Heart right ventricle (tissue), 16 donors: ENCODE results near the gene SLC25A34. TPM values are rescaled to one million over a fixed set of nuclear protein-coding genes. Genes with fewer than 3 reads are reported as not detected.

Source experiments
- ATAC-seq, 8 donors: fragments of 200-7000 bp; cut with Tn5 transposase; one replicate each; pipeline ENCODE4 v1.9.1; 2020; ENCODE audit warnings: mild to moderate bottlenecking in 8 of 8, moderate library complexity in 8 of 8, moderate number of reproducible peaks in 1 of 8
- DNase-seq, 2 donors: peaks; one replicate each; pipeline ENCODE4 v3.0.0-alpha.2; 2020
- H3K27ac ChIP-seq, 10 donors: fragments of 200-600 bp; sonication (generic) in 2 of 10; one replicate each; pipeline versions ENCODE4 v1.5.0 to v1.8.0; 2020 to 2022; ENCODE audit warnings: mild to moderate bottlenecking in 3 of 10
- H3K27me3 ChIP-seq, 7 donors: fragments of 200-600 bp; one replicate each; pipeline ENCODE4 v1.8.0; 2021 to 2022; ENCODE audit warnings: mild to moderate bottlenecking in 2 of 7
- H3K36me3 ChIP-seq, 9 donors: fragments of 200-600 bp; sonication (generic) in 1 of 9; one replicate each; pipeline versions ENCODE4 v1.5.0 to v1.8.0; 2020 to 2022; ENCODE audit warnings: mild to moderate bottlenecking in 2 of 9
- H3K4me1 ChIP-seq, 9 donors: fragments of 200-600 bp; sonication (generic) in 1 of 9; one replicate each; pipeline versions ENCODE4 v1.5.0 to v1.8.0; 2020 to 2022; ENCODE audit warnings: mild to moderate bottlenecking in 4 of 9
- H3K4me3 ChIP-seq, 10 donors: fragments of 200-600 bp; sonication (generic) in 2 of 10; one replicate each; pipeline versions ENCODE4 v1.5.0 to v1.8.0; 2020 to 2022; ENCODE audit warnings: mild to moderate bottlenecking in 7 of 10, moderate library complexity in 2 of 10
- H3K9me3 ChIP-seq, 11 donors: fragments of 200-600 bp in 10 of 11; sonication (generic) in 2 of 11; one replicate each; pipeline versions ENCODE4 v1.5.0 to v1.8.0; 2013 to 2022; ENCODE audit warnings: mild to moderate bottlenecking in 2 of 11, control low read depth in 1 of 11, moderate library complexity in 1 of 11
- CTCF ChIP-seq, 9 donors: fragments of 200-600 bp; sonication (generic) in 2 of 9; IDR thresholded peaks; one replicate each; pipeline versions ENCODE4 v1.5.0 to v1.8.0; 2021 to 2022; ENCODE audit warnings: antibody characterized with exemption in 9 of 9, mild to moderate bottlenecking in 5 of 9, moderate library complexity in 1 of 9
- WGBS, 2 donors: extraction: QIAGEN DNeasy Blood & Tissue Kit; methylation state at CpG; one replicate each; pipeline ENCODE4 v1.1.7; 2013; ENCODE audit warnings: inconsistent platforms in 1 of 2; 5-methylcytosine and 5-hydroxymethylcytosine counted together
- intact Hi-C, 10 donors: fragments of 100-400 bp; cut with DNase I; formaldehyde crosslinking; loops; one replicate each; pipeline versions ENCODE4 v1.11.1 to v1.14.2; 2022
- polyA plus RNA-seq, 2 donors: library from polyadenylated mRNA; stranded (reverse); fragments of 200-250 nt; gene quantifications; one replicate each; pipeline ENCODE4 v1.2.3, GENCODE V29; 2013
- total RNA-seq, 10 donors: library from RNA; stranded (reverse); fragmentation: NEBNext Ultra II Directional in 3 of 10; extraction: Animal tissue kit (Norgen Biotek cat#: 25700) in 3 of 10; gene quantifications; one replicate each; pipeline versions ENCODE4 v1.2.1 to v1.2.4, GENCODE V29; 2021 to 2023
- donor health status: Arrhythmogenic right ventricular cardiomyopathy.
- donor health status: ischemic (EF 13 %, LVEDD 7.1; RV severe dilation, severe dysfunction).
- donor health status: healthy with polysubstance abuse.
- donor health status: DM: no; HTN: yes; CAD: no.
- donor health status: DM: no; HTN: no; CAD: no.
- donor health status: ischemic (EF 25% LVEDD 6.9; RV normal size, moderate dysfunction).
- donor health status: ischemic (EF 25% LVEDD 5.7; RV mildly dilated, moderate dysfunction).
- donor health status: healthy.
- donor health status: DM: yes; HTN: yes; CAD: no.
- donor health status: Ischemic cardiomyopathy.
- donor health status: ischemic (EF 35%, LVEDD 5.7; RV mildly dilated, moderate dysfunction).
- donor health status: nonischemic (EF 11% LVEDD 7.7; RV severe dilation, severe dysfunction).
- donor health status: DM: yes; HTN: yes; CAD: no.
- donor health status: PGD.
- donor health status: ischemic (EF 29% LVEDD 5.4; RV normal size, mild dysfunction).
- donor health status: nonischemic (EF 23%, LVEDD 6.1; RV moderate dilation, normal function).

SLC25A34 gene
- total and polyA plus RNA-seq, 12 donors, result 1.1 to 44.9 (median 13.6) TPM

DNA sequence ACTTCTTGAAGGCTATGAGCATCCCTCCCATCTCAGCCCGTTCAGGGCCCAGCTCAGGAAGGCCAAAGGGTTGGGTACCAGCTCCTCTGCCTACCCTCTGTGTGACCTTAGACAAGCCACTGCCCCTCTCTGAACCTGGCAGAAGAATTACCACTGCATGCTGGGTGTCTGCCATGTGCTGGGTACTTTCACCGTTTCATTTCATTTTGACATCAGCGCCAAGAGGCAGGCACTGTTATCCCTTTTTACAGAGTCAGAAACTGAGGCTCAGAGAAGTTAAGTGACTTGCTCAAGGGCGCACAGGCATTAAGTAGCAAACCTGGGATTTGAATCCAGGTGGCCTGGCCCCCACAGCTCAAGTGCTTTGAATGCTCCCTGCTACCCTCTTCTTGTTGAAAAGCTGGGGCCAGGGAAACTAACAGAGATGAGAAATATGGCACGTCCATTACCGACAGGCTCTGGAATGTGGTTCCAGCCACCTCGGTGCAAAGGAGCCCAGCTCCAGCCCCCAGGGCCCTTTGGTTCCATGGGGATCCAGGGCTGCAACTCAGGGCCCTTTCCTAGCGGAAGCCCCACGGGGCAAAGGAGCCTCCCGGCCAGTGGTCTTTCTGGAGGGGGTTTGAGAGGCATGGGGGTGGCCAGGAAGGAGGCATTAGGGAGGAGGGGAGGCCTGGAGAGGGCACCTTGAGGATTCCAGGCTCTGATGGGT, 12.8 kb downstream of the SLC25A34 start:
- intact Hi-C loops, result loop anchor here in 4 of 10 donors (10.0 kb wide), 1 partner anchor 154 kb away; no protein-coding TSS in a partner anchor
- H3K4me3 ChIP-seq, result no peak overlapping the region

GRCh38 chr1:15749399-15750291, 13.6 kb downstream of the SLC25A34 start:
- ATAC-seq, result peak in 6 of 8 donors; percentile 5 to 65 (median 50)
- intact Hi-C loops, result loop anchor here in 4 of 10 donors (10.0 kb wide), 1 partner anchor 155 kb away; no protein-coding TSS in a partner anchor
- DNase-seq, result no peak
- Histone ChIP-seq H3K4me3 (no peak overlapping the region), H3K27ac (peak overlapping the region in 3 of 10 donors; percentile 0 to 19 (median 1)), H3K9me3 (no peaks in the 10 kb centered on the region), H3K4me1 (peaks cover 0 to 16% (median 9%) of the 10 kb centered on the region in 9 donors), H3K36me3 (no peaks in the 10 kb centered on the region), H3K27me3 (no peaks in the 10 kb centered on the region)
- no peak for TF ChIP-seq CTCF (IDR thresholded peaks at IDR 0.05)
- 68 to 73% methylated on average over 19 of the region's 19 CpGs for WGBS, 2 donors

More for the DNA sequence above, 12.8 kb downstream of the SLC25A34 start:
- Histone ChIP-seq H3K4me1 (peaks cover 0 to 16% (median 9%) of the 10 kb centered on the region in 9 donors), H3K27me3 (no peaks in the 10 kb centered on the region), H3K36me3 (no peaks in the 10 kb centered on the region), H3K9me3 (no peaks in the 10 kb centered on the region), H3K27ac (peak overlapping the region in 1 of 10 donors; percentile 19)
- WGBS, 2 donors, result 90 to 92% methylated on average over 10 of the region's 10 CpGs
- ATAC-seq (peak in 1 of 8 donors; percentile 4), DNase-seq (no peak)
- TF ChIP-seq CTCF (IDR thresholded peaks at IDR 0.05), result no peak

DNA sequence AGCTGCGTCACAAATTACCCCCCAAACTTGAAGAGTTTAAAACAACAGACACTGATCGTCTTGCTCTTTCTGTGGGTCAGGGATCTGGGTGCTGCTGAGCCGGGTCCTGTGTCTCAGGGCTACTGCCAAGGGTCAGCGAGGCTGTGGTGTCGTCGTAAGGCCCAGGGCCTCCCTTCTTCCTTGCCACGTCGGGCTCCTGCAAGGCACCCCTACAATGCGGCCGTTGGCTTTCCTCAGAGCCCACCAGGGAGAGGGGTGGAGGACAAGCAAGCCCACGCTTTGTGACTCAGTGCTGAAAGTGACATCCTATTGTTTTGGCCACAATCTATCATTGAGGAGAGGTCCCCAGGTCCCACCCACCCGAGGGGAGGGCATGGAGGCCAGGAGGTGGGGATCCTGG, 14.9 kb downstream of the SLC25A34 start:
- H3K4me3 ChIP-seq, result no peak overlapping the region
- no peaks in the 10 kb centered on the region for H3K9me3 ChIP-seq
- intact Hi-C loops, result no loop called here
- H3K27me3 ChIP-seq, result no peaks in the 10 kb centered on the region
- no peak for DNase-seq
- 91 to 92% methylated on average over 12 of the region's 12 CpGs for WGBS, 2 donors
- no peaks in the 10 kb centered on the region for H3K36me3 ChIP-seq
- peaks cover 0 to 16% (median 9%) of the 10 kb centered on the region in 9 donors for H3K4me1 ChIP-seq
- no peak for ATAC-seq
- H3K27ac ChIP-seq, result no peak overlapping the region
- TF ChIP-seq CTCF (IDR thresholded peaks at IDR 0.05), result no peak

GRCh38 chr1:15751717-15752116, 15.7 kb downstream of the SLC25A34 start:
- Histone ChIP-seq H3K27ac (no peak overlapping the region), H3K36me3 (no peaks in the 10 kb centered on the region), H3K27me3 (peaks cover 0 to 7% (median 0%) of the 10 kb centered on the region in 7 donors), H3K4me1 (peaks cover 0 to 16% (median 9%) of the 10 kb centered on the region in 9 donors), H3K4me3 (no peak overlapping the region), H3K9me3 (no peaks in the 10 kb centered on the region)
- TF ChIP-seq CTCF (IDR thresholded peaks at IDR 0.05), result no peak
- WGBS, 2 donors, result 88 to 89% methylated on average over 10 of the region's 10 CpGs
- DNase-seq (no peak), ATAC-seq (no peak)
- intact Hi-C loops, result no loop called here
